ENCODE results near the gene GPR55. TPM values are rescaled to one million over a fixed set of nuclear protein-coding genes. Genes with fewer than 3 reads are reported as not detected.
A peak's percentile ranks its signal among the peaks of the same experiment; 100 is the strongest.

Gene GPR55
- total RNA-seq, 1 donor from 2014 or later, result 0.03 TPM

DNA sequence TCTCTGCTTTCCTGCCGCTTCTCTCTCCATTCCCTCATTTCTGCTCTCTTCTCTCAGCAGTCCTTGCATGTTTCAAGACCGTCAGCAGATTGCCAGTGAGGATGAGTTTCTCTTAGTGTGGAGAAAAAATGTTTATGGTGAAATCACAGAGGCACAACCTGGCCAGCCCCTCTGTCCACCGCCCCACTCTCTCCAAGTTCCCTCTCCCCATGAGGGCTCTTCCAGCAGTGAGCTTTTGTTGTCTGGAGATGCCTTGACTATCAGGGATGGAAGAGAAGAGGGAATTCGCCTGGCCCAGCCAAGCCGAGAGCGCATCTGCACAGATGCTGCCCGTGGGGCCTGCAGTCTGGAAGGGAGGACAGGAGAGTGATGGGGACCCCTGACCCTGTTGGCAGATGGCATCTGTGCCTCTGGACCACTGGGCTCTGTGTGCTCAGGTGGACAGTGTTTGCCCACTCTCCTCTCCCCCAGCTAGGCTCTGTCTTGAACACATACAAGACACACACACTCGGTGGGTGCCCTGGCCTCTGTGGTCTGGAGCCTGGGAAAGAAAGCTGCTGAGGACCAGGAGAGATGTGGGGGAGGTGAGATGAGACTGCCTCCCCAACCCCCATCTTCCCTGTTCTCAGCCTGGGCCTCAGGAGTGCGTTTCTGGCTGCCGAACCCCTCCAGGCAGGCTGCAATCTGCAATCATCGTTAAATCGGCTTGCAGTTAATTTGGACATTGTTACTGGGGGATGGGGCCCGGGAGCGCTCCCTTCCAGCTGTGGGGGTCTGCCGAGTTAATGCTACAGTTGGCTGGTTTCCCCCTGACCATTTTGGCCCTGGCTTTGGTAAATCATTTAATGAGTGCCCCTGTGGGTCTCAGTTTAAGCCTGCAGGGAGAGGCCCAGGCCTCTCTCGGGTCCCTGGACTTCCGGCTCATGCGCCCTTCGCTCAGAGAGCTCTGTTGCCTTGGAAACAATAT lies 55.8 kb downstream of the GPR55 start:
- no peak for DNase-seq (ENCODE audit: low read depth)

DNA sequence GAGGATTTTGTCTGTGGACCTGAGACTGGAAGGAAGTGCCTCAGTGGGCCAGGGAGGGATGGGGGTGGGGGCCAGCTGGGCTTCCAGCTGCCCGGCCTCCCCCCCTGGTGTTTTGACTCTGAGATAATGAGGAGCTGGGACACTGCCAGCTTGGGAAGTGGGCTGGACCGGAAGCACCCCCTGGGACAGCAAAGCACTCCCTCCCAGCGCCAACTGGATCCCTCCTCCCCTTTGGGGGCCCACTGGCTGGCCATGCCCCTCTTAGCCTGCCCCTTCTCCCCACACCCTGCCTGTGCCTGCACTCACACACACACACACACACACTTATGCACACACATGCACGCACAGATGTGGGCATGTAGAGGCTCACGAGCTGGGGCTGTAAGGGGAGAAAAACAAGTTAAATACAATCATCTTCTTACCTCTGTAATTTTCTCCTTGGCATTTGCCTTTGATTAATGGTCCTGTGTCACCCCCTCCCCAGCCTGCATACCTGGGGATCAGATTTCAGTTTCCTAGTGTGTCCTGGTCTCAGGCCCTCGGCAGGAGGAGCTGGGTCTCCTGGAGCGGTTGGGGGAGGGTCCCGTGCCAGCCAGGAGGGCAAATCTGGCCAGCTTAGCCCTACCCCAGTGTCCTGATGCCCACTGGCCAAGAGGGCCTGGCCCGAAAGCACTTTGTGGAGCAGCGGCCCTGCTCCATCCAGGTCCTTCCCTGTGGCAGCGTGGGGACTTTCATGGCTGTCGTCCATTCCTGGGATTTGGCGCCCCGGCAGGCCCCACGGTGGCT lies 56.7 kb downstream of the GPR55 start:
- DNase-seq (ENCODE audit: low read depth), result no peak

DNA sequence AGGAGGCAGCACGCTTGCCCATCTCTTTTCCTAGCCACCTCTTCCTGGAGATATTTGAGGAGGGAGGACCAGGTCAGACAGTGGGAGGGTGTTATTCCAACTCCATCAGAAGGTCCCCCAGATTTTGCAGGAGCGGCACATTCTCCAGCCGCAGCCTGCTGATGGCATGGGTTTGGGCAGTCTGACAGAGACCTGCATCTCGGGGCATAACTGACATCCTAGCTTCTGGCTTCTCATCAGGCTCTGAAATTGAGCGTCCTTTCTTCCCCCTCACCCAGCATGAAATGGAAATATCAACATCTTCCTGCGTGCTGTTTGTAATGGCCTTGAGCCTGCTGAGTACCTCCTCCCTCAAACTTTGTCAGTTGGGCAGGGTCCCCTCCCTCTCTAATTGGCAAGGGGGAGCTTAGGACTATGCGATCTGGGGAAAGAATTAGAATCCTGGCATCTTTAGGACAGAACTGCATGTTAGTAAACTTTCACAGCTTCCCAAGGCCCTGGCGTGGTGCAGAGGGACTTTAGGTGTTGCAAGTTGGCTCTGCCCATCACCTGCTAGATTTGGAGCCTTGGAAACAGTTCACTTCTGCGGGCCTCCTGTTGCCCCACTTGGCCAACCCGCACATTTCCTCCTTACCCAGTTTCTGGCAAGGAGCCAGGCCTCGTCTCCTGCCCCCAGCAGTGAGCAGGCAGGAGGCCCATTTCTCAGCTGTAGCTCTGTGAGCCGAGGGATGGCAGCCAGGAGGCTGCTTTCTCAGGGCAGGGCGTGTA lies 58.1 kb downstream of the GPR55 start:
- peak; percentile 45 for DNase-seq (ENCODE audit: low read depth)

DNA sequence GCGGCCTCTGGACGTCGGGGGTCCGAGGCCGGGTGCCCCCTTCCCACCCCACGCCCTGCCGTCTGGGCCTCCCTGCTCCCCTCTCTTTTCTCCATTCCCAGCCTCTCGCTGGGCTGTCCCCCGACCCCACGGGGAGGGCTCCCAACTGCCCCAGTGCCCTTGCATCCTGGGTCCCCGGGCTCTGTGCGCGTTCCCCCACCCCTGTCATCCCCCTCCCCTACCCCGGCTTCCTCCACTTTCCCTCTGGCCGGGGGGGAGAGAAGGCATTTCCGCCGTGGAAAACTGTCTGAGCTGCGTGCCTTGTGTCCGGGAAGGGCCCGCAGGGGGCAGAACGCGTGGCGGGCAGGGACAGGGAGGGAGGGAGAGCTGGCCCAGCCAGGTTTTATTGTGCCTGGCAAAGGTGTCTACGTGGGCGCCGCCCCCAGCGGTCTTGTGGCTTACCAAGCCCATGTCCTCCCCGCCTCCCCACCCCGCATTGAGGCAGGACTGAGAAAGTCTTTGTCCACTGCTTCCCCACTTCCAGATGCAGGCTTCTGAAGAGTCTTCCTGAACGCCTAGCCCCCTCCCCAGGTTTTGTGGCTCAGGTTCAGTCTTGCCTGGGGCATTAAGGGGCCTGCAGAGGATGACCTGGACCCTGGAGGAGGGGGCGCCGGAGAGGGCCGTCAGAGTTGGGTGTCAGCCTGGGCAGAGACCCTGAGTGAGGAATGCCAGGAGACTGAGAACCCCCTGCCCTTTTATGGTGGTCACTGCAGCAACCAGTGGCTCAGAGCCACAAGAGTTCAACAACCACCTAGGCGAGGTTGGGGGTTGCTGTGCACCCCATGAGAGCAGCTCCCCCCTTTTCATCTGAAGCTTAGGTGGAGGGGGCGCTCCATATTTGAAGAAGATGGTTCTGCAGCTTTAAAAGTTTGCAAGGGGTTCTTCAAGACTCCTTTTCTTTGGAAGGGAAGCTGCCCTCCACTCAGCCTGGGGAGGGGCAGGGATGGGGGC lies 59.0 kb downstream of the GPR55 start:
- DNase-seq (ENCODE audit: low read depth), result no peak

DNA sequence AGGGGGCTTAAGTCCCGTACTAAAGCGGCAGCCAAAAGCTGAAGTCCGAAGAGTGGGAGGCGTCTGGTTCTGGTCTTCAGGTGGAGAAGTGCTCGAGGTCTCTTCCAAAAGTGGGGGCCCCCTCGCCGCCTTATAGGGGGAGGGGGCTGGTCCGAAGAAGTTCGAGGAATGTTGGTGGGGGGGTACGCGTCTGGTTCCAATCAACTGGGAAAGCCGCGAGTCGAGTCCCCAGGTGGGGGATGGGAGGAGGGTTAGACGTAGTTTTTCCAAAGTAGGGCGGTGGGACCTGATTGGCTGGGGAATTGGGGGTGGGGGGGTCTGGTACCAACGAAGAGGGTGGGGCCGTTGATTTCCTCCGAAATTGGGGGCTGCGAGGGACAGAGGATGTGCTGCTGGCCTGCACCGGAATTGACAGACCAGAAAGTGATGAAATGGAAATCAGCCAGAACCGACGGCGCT lies 59.7 kb downstream of the GPR55 start:
- no peak for DNase-seq (ENCODE audit: low read depth)

DNA sequence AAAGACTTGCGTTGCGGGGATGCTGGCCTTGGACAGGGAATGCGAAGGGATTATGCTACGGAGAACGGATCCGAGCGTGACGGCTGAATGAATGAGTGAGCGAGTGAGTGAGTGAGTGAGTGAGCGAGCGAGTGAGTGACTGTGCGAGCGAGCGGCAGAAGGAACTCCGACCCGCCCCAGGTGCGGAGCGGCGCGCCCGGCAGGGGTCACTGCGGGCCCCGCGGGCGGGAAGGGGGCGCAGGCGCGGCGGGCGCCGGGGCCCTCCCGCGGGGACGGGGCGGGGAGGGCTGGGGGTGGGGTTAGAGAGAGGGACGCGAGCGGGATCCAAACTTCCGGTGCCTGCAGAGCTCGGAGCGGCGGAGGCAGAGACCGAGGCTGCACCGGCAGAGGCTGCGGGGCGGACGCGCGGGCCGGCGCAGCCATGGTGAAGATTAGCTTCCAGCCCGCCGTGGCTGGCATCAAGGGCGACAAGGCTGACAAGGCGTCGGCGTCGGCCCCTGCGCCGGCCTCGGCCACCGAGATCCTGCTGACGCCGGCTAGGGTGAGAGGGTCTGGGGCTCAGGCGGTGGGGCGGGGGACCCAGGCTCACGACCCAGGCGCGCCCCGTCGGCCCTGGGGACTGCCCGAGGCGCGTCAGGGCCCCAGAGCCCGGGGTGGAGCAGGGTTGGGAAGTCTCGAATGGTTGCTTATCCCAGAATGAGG lies 60.3 kb downstream of the GPR55 start, which contains the start of gene ITM2C:
Gene ITM2C (plus strand): TSS at position 338 of the 702 bp plus-strand sequence. CDS start 84 bp downstream, at position 422.
- peak; percentile 78 for DNase-seq (ENCODE audit: low read depth)

DNA sequence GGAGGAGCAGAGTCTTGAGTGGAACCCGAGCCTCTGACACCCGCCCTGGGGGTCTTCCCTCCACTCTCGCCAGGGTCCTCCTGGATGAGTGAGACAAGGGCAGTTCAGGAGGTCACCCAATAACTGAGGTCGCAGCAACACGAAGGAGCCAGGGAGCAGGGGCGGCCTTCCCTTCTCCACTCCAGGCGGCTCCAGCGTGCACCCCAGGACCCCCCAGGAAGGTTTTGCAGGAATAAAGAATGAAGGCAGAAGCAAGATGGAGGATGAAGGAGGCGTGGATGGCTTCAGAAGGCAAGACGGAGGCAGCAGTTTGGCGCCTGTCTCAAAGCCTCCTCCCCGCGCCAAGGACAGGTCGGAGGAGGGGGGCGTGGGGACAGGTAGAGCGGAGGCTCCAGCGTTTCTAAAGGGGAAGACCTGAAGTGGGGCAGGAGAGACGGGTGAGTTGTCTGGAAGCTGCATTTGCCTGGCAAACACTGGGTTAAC lies 60.9 kb downstream of the GPR55 start:
- DNase-seq (ENCODE audit: low read depth), result no peak

DNA sequence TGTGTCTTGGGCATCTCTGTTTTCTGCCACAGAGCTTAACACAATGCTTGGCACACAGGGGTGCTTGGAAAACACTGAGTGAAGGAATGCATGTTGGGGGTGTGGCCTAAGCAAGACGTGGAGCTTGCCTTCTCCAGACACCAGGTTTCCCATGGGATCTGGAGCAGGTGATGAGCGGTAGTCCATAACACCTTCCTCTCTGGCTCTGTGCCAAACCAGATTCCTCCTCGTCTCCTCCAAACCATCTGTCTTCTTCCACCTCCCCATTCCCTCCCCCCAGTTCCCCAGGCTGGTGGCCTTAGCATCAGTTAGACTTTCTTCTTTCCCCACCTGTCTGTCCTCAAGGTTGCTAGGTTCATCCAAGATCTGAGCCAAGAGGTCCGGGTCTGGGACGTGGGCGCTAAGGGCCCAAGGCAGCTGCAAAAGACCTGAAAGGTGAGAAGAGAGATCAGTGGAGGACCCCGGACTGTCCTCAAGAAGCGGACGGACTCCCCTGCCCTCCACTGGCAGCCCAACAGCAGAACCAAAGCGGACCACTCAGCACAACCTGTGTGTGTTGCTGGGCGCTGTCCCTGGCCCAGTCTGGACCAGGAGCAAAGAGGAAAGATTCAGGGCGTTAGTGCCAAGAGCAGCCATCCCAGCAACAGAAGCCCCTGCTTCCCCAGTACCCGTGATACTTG lies 61.5 kb downstream of the GPR55 start:
- no peak for DNase-seq (ENCODE audit: low read depth)

DNA sequence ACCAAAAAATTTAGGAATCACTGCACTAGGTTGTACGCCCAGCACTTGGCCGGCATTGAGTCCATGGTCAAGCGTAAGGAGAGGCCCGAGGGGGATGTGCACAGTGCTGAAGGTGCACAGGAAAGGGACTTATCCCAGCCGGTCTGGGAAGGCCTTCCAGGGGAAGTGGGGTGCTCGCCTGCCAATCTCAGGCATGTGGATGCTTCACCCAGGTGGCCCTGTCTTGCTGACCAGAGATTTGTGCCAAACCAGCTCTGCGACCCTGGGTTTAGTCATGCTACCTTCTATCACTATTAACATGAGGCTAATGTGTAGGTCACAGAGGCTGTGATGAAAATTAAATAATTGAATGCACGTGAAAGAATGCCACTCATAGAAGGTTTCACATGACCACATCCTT lies 62.0 kb downstream of the GPR55 start:
- no peak for DNase-seq (ENCODE audit: low read depth)

DNA sequence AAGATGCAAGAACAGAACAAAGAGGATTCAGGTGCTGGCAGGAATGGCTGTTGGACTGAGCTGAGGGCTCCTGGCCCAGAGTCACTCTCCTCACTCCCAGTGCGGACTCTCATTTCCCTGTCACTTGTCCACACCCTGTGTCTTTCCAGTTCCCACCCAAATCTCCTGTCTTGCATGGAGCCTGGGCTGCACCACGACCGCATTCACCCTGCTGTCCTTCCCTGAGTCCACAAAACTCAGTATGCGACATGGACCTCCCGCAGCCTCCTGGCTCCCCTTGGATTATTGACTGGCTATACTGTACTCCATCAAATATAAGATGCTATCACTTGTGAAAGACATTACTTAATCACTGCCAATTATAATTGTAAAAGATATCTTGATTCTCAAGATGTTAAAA lies 62.8 kb downstream of the GPR55 start:
- no peak for DNase-seq (ENCODE audit: low read depth)

DNA sequence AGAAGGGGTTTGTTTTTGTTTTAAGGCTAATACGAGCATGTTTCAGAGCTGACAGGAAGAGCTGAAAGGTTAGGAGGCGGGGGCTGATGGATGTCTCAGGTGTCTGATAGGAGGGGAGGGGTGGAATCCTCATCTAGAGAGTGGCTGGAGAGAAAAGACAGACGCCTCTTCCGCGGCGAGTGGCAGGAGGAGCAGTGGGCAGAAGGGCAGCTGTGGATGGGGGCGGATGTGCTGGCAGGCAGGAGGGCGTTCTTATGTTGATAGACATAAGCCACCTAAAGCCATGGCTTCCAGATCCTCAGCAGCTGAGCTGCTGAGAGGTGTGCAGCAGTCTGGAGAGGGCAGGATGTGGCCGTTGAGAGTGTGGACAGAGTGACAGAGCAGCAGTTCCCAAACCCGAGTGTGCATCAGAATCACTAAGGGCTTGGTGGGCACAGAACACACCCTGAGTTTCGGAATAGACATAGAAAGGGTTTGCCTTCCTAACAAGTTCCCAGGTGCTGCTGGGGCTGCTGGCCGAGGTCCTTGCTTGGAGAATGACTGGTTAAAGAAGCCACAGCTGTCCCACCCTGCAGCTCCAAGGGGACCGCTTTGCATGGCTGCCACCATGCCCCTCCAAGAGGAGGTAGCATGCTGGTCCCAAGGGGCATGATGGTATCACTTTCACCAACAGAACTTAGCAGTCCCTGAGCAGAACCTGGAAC lies 63.3 kb downstream of the GPR55 start:
- DNase-seq (ENCODE audit: low read depth), result no peak

Other genes starting within 250 kb of the GPR55 start
- gene CAB39, start 212.4 kb downstream of the GPR55 start, total RNA-seq, result 86.0 and 98.0 TPM in 2 replicates
- 134 and 203 TPM in 2 replicates for gene ITM2C, start 60.3 kb downstream of the GPR55 start, total RNA-seq
- not detected in 2 replicates for gene SPATA3, start 70.9 kb upstream of the GPR55 start, total RNA-seq
- gene C2orf72, start 112.3 kb upstream of the GPR55 start, total RNA-seq, result not detected in 2 replicates
- 157 and 159 TPM in 2 replicates for gene PSMD1, start 131.6 kb upstream of the GPR55 start, total RNA-seq
- gene HTR2B, start 199.8 kb upstream of the GPR55 start, total RNA-seq, result 0.78 and 2.4 TPM in 2 replicates

Data from myocyte (in vitro differentiated cells).